ENCODE measurements around the gene HCRTR1.
"Not testable (repeated sequence)": the region's sequence is repeated elsewhere in the genome, so short reads cannot be mapped to it uniquely, and the experiment has no call there.

HCRTR1 gene

DNA sequence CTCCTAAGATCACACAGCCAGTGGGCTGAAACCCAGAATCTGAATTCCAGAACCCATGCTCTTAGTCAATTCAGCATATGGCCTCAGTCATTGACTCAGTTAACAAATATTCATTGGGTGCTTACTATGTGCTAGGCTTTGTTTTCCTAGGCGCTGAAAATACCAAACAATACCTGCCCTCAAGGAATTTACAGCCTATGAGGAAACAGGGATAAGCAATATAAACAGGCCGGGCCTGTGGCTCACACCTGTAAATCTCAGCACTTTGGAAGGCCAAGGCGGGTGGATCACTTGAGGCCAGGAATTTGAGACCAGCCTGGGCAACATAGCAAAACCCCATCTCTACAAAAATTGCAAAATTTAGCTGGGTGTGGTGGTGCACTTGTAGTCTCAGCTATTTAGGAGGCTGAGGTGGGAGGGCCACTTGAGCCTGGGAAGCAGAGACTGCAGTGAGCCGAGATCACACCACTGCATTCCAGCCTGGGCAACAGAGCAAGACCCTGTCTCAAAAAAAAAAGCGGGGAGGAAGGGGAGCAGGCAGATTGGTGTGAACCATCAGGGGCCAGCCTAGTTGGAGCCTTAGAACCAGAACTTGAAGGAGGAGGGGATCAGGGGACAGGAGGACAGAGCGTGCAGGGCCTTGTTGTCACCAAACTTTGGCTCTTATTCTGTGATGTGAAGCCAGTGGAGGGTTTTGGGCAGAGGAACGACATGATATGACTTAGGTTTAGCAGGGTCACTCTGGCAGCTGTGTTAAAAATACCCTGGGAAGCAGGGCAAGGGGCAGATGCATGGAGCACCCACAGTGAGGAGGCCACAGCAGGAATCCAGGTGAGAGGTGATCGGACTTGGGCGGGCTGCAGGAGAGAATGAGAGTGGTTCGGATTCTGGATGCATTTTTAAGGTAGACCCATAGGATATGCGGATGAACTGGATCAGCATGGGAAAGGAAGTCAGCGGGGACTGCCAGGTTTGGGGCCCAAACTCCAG lies 35.4 kb upstream of the HCRTR1 start:
- DNase-seq = no peak

- no peak for DNase-seq
Measured at GRCh38 chr1:31583082-31583994, 34.2 kb upstream of the HCRTR1 start.

- no peak for DNase-seq
Measured at GRCh38 chr1:31583995-31584868, 33.3 kb upstream of the HCRTR1 start.

DNA sequence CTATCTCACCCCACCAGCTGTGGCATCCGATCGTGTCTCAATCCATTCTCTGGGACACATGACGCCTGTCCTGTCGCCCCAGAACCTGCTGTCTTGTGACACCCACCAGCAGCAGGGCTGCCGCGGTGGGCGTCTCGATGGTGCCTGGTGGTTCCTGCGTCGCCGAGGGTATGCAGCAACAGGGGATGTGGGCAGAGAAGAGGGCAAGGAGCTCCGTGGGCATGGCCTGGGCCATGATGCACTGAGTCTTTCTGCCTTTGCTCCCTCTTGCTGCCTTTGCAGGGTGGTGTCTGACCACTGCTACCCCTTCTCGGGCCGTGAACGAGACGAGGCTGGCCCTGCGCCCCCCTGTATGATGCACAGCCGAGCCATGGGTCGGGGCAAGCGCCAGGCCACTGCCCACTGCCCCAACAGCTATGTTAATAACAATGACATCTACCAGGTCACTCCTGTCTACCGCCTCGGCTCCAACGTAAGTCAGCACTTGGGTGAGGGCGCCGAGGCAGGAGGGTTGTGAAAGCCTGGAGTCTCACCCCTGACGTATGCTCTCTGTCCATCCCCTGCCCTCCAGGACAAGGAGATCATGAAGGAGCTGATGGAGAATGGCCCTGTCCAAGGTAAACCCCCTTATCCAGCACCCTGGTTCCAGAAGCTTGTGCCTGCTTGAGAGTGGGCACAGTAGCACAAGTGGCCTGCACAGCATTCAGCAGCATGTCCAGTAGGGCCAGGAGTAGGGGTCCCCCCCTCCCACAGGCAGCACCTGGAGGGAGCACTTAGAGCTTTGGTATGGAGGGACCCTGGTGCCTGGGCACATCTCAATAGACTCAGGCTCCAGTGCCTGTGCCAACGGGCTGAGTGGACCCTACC lies 32.4 kb upstream of the HCRTR1 start:
- DNase-seq = no peak

- no peak for DNase-seq
Measured at GRCh38 chr1:31585736-31586365, 31.6 kb upstream of the HCRTR1 start.

- no peak for DNase-seq
Measured at GRCh38 chr1:31586376-31587327, 30.8 kb upstream of the HCRTR1 start.

- DNase-seq = not testable (repeated sequence)
Measured at GRCh38 chr1:31587328-31587699, 30.2 kb upstream of the HCRTR1 start.

GRCh38 chr1:31587720-31588423 lies 29.6 kb upstream of the HCRTR1 start:
- DNase-seq = no peak

- no peak for DNase-seq
Measured at GRCh38 chr1:31588751-31589515, 28.6 kb upstream of the HCRTR1 start.

DNA sequence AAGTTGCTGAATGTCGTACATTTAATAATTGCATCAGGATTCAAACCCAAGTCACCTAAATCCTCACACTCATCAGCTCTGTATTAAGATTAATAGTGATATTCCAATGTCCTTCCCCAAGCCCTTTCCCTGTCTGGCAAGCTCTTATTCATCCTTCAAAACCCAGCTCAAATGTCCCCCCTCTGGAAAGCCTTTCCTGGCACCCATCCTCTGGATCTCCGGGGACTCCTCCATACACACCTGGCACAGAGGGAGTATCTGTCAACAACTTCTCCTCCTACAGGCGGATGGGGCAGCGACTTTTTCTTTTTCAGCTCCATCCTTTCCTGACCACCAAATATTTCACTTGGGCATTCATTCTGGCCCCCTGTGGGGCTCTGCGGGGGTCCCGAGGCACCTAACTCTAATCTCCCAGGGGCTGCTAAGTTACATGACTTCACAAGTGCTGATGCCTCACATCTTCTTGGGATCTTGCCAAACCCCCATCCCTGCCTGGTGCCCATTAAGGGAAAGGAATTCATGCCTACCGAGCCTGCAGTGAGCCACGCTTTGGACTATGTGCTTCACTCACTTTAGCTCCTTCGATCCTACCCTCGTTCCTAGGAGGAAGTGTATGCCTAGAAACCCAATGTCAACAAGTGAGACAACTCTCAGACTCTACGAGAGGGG lies 25.9 kb upstream of the HCRTR1 start:
- DNase-seq = no peak

GRCh38 chr1:31592132-31592531 lies 25.4 kb upstream of the HCRTR1 start:
- DNase-seq = no peak

DNA sequence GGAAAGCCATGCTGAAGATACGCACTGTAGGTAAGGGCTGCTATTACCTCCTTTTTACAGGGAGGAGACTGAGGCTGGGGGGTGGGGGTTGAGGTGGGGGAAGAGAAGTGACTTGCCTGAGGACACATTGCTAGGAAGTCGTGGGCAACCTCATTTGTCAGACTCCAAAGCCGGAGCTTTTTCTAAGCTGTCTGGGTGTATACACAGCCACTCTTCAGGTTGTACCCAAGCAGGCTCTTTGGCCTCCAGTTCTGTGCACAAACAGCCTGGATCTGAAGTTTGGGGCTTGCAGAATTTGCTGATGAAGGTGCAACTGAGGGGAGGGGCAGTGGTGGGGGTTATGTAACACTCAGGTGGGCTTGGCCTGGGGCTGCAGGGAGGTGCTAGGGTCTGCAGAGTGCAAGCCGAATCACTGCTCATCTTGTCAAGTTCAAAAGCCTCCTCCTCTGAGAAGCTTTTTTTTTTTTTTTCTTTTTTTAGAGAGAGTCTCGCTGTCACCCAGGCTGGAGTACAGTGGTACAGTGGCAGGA lies 24.3 kb upstream of the HCRTR1 start:
- DNase-seq = no peak

- DNase-seq = peak; percentile 60
Measured at GRCh38 chr1:31593770-31594632, 23.5 kb upstream of the HCRTR1 start.

DNA sequence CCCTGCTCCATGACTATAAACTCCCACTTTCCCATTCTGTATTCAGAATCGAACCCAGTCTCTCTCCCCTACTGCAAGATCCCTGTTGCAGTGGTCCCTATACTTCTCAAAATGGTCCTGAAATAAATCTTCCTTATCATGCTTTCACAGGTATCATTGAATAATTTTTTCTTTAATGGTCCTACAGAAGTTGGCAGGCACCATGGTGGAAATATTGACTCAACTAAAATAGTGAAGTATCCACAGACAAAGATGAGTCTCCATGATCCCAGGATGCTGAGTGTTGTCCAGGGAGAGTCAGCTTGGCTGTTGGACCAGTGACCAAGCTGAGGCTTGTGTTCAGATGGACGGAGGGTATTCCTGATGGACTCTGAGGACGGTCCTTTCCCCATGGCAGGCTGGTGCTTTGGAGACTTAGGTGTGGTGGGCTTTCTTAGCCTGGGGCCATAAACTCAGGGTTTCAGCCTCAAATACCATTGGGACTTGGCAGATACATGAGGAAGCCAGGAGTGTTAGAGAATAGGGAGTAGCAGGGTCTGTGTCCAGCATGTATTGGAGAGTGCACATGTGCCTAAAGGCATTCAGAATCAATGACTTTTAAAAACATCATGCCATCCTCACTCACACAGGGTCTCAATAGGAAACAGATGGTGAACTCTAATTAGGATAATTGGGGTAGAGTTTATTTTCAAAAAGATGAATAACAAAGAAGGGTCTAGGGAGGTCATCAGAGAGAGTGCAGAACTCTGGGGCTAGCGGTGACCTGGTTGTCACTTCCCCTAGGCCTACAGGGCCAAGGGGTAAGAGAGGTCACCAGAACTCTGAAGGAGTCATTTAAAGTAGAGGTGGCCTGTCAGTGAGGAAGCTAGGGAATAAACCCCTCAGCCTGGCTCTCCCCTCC lies 21.4 kb upstream of the HCRTR1 start:
- no peak for DNase-seq

DNA sequence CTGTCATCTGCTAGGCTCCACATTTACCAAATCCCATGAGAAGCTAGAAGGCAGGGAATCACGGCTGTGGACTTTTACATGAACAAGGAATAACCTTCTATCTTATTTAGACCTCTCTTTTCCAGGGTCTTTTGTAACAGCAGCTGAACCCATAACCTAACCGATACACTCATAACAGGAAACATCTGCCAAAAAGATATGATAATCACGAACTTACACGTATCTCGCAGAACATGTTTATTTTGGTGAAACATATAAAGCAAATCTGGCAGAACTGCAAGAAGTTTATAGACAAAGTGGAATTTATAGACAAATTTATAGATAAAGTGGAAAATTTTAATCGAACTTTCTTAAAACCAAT lies 20.8 kb upstream of the HCRTR1 start:
- no peak for DNase-seq

All from effector CD4-positive, alpha-beta T cell (primary cell).